H4 (cell line): ENCODE measurements around the gene CNTNAP2. TPM values are rescaled to one million over a fixed set of nuclear protein-coding genes. Genes with fewer than 3 reads are reported as not detected.
A peak's percentile ranks its signal among the peaks of the same experiment; 100 is the strongest.

ENCODE experiments used
- DNase-seq: peaks from one replicate; pipeline ENCODE4 v3.0.0-alpha.2; 2015; ENCODE audit warnings: low spot score
- total RNA-seq: library from RNA; depleted of rRNA; stranded (reverse); fragments of >200 nt; shearing (Covaris generic); gene quantifications from 2 replicates; pipeline ENCODE4 v1.2.3, GENCODE V29; 2014

Gene CNTNAP2
- total RNA-seq, 1 experiment from 2014 or later: 1.7 TPM

DNA sequence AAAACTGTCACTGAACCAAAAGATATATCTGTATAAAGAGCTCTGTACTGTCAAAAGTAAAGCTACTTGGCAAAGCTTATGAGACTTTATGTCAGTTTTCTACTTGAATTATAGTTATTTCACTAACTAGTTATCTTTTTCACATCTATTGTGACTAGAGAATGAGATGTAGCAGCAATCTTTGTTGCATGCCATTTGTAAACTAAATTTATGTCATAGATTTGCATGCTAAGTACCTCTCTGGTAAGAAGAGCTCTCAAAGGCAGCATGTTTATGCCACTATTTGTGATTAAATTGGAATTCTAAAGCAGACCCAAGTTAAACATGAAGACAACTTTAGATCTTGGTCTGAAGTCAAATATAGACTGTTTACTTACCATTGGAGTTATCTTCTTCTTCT is 300.6 kb downstream of the CNTNAP2 start:
- no peak for DNase-seq

DNA sequence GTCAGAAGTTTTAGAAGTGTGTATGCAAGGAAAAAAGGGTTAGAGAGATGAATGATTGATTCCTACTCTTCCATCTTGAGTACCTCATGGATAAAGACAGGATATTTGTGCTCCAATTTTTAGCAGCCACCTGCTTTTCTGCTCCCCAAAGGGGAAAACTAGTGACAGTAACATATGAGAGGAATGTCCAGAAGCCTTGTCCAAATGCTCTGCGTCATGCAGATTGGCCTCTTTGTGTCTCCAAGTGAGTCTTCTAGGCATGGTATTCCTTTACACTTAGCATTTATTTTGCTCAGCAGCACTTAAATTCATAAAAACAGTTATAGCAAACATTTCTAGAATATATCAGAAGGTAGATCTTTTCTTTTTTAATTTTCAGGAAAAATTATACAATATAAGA is 306.8 kb downstream of the CNTNAP2 start:
- no peak for DNase-seq

DNA sequence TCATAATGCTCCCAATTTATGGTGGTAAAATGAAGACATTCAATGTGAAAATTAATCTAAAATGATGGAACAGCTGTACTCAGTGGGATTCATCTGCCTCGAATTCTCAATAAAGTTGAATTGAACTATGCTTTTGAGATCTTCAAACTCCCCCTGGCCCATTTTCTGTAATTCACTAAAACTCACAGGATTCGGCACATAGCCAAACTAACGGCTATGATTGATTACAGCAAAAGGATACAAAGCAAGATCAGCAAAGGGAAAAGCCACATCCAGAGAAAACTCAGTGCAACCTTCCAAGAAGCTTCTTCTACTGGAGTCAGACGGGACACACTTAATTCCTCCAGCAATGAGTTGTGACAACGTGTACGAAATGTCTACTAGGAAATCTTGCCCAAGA is 307.5 kb downstream of the CNTNAP2 start:
- no peak for DNase-seq

DNA sequence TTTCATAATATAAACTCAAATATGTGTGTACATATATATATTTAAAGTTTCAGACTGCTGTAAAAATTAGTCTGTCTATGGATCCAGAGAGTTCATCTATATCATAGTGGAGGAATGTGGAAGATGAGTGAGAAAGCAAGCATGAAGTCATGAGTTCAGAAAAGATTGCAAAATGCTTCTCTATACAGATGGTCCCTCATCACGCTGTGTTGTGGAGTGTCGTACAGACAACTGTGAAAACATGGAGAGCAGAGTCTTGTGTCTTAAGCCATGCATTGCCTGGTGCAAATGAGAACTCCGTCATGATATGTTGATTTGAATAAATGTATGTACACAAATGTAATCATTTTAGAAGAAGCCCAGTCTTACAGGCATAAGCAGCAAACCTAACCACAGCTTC is 316.9 kb downstream of the CNTNAP2 start:
- DNase-seq: no peak

DNA sequence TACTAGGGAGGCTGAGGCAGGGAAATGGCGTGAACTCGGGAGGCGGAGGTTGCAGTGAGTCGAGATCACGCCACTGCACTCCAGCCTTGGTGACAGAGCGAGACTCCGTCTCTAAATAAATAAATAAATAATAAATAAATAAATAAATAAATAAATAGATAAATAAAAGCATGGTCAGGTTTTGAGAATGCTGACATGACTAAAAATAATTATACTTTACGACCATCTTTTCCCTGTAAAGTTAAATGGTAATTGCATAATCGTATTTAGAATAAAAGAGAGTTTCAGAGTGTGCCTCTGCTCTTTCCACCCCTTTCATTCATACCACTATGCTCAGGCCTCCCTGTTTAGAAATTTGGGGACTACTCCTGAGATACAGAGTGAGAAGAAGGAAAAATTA is 326.5 kb downstream of the CNTNAP2 start:
- DNase-seq: no peak

DNA sequence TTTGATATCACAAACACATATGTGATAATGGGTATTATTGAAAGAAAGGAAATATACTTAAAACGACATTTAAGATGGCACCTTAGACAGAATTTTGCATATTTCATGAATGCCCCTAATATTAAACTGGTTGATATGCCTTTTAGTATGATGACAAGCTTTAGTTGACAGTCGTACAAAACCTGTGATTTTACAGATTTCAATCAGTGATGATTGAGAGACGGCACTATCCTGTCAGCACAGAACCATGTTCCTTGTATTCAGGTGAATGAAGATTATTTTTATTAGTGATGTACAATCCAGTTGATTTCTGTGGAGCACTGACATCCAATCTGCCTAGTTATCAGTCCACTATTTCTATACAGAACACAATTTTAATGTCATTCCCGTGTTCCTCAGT is 333.0 kb downstream of the CNTNAP2 start:
- DNase-seq: no peak

DNA sequence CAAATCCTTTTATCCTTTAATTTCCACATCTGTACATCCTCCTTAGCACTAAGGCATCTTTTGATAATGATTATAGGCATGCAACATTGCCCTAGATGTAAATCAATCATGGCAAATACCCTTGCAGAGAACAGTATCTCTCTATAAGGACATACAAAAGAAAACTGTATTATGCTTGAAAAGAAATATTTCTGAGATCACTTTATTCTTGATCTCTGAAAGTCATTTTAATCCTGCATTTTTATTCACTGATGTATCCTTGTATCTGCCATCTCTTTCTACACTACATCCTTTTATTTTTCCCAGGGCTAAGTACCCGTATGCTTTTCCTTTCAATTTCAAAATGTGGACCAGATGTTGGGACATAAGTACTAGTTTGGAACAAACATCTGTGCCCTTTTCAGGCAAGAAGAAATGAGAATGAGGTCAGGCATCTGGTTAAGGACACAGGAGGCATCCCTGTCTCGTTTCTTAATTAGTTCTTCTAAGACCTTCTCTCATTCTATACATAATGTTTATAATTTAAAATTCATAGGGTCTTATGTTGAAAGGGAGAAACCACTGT is 338.6 kb downstream of the CNTNAP2 start:
- DNase-seq: peak; percentile 8

DNA sequence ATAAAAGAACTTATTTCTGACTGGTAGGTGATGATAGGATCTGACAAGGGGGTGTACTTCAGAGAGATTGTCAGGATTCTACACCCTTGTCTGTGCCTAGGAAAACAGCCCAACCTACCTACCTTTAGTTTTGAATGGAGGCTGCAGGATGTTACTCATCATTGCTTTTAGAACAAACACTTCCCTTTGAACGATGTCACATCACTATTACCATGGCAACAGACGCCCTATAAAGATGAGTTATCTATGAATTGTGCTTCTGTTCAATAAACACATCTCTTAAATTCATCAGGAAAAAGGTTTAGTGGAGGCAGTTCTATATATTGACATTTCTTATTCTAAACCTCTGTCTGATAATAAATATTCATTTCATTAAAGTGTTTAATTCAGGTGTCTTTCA is 362.4 kb downstream of the CNTNAP2 start:
- DNase-seq: no peak

DNA sequence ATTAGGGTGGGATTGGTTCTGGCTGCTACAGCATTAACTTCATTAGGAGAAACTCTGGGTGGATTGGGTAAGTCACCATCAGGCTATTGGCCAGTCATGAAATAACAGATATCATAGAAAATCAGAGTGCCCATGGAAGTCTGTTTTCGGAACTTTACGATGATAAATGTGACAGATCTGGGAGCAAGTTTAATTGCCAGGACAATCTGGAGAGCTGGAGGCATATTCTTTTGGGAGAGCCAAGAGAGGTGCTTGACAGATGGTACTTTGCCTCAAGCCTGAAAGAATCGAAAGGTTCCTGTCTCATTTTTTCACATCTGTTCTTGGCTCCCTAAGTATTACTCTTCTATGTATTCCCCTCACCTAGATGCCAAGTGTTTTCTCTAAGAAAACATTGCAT is 369.9 kb downstream of the CNTNAP2 start:
- DNase-seq: no peak

DNA sequence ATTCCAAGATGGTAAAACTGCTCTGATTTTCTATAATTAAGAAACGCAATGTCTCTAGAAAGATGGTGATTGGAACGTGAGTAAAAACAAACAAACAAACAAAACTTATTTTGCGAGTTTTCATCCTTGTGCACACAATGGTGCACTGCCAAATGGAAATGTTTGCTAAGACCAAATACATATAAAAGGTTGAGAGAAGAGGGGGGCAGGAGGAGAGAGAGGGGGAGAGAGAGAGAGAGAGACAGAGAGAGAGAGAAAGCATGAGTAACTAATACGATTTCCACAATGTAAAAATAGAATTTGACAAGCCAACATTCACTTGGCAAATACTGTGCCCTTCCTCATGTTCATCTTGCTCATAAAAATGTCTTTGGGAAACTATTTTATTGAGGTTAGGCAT is 375.4 kb downstream of the CNTNAP2 start:
- no peak for DNase-seq

DNA sequence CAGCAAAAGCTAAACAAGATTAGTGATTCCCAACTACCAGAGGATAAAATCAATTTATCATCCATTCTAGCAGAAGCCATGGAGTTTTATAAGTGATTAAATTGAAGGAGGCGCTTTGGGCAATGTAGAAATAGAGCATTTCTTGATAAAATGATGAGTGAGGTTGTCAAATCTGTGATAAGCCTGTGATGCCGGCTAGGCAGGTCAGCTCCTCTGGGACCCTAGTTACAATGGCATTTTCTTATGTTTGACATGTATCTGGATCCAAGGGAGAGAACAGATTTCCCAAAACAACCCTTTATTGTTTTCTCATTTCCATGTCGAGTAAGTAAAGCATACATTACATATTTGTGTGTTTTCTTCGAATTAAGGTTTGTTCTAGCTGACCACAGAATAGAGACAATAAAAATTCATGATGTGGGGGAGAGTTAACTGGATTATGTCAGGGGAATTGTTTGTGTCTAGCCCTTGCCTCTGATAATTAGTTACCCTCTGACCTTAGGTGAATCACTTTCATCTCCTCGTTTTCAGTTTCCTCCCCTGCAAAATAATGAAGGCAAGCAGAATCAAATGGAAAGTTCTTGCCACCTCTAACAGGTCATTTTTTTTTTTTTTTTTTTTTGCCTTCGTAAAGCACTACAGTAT is 378.5 kb downstream of the CNTNAP2 start:
- DNase-seq: no peak

DNA sequence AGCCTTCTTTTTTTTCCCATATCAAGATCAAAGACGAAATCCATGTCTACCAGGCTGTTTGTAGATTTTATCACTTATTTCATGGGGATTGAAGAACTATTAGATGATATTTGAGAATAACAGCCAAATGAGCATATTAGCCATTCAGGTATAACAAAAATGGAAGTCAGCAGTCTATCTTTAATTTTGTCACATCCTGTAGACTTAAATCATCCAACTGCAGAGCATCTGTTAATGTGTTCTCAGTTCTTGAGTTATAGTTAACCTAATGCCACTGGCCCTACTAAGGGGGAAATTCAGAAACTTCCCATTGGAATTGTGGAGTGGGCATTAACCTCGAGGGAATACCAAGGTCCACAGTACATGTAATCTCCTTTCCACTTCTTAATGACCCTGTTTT is 380.1 kb downstream of the CNTNAP2 start:
- no peak for DNase-seq

DNA sequence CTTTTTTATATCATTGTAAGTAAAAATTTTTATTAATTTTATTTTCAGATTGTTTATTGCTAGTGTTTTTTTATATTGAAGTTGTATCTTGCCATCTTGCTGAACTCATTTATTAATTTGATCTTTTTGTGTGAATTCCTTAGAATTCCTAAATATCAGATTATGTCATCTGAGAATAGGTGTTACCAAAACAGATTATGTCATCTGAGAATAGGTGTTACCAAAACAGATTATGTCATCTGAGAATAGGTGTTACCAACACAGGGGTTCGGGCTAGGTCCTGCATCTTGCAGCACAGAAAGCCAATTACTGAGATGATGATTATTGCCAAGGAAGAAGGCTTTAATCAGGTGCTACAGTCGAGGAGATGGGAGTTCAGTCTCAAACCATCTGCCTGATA is 383.4 kb downstream of the CNTNAP2 start:
- DNase-seq: no peak

DNA sequence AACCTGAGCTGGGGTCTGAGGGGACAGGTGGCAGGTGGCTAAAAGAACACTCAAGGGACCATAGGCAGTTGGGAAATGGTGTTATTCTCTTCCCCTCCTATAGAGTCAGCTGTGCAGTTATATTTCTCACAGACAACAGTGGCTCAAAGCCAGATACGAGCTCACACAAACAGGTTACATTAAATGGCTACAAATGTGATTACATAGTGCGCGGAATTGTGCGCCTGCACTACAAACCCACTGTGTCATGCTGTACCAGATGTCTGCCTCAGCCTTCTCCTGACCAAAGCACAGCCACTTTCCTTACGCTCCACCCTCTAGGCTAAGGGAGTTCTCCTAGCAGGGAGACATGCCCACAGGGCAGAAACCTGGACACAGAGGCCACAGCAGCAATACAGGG is 387.2 kb downstream of the CNTNAP2 start:
- DNase-seq: no peak

DNA sequence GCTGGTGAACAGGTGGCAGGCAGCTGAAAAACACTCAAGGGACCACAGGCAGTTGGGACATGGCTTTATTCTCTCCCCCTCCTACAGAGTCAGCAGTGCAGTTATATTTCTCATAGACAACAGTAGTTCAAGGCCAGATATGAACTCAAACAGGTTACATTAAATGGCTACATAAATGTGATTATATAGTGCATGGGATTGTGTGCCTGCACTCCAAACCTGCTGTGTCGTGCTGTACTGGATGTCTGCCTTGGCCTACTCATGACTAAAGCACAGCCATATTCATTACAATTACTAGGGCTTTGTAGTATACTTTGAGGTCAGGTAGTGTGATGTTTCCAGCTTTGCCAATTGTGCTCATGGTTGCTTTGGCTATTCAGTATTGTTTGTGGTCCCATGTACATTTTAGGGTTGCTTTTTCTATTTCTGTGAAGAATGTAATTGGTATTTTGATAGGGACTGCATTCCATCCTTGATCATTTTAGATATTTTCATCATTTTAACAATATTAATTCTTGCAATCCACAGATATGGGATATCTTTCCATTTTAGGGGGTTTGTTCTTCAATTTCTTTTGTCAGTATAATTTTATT is 393.6 kb downstream of the CNTNAP2 start:
- no peak for DNase-seq

DNA sequence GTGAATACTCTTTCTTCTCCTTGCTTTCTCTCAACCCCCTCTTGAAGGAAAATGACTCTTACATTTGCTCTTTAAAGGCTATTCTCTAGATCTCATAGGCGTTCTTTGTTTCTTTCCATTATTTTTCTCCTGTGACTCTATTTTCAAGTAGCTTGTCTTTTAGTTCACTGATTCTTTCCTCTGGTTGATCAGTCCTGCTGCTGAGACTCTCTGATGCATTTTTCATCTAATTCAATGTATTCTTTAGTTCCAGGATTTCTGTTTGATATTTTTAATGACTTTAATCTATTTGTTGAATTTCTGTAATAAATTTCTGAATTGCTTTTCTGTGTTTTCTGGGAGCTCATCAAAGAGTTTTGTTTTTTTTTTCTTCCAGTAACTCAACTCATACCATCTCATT is 397.7 kb downstream of the CNTNAP2 start:
- no peak for DNase-seq

DNA sequence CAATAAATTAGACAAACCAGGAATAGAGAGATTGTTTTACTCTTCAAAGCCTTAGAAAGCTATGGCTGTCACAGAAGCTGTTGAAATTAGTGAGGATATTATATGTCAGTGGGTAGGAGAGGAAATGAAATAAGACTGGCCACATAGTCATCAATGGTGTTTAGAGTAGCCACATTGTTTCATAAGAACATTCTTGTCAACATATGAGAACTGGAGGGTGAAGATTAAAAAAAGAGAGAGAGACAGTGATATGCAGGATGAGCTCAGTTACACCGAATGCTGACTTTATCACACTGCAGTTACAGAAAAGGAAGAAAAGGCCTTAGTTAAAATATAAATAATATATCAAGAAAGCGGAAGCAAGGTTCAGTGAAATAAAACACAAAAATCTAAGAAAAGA is 412.0 kb downstream of the CNTNAP2 start:
- DNase-seq: no peak

DNA sequence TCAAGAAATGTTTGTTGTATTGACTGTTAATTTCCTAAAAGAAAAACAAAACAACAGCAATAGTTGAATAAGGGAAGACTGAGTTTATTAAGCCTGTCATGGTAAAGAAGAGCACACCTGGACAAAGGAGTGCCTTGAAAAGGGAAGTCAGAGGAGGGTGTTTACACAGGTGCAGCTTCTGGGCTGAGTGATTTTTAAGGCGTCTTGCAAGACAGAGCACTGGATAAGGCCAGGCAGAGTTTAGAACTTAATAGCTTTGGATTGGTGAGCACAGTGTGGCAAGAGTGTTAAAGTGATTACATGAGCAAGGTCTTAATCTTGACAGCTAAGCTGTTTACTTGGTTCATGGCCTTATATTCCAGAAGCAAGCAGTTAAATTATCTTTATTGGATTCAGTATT is 423.2 kb downstream of the CNTNAP2 start:
- no peak for DNase-seq

DNA sequence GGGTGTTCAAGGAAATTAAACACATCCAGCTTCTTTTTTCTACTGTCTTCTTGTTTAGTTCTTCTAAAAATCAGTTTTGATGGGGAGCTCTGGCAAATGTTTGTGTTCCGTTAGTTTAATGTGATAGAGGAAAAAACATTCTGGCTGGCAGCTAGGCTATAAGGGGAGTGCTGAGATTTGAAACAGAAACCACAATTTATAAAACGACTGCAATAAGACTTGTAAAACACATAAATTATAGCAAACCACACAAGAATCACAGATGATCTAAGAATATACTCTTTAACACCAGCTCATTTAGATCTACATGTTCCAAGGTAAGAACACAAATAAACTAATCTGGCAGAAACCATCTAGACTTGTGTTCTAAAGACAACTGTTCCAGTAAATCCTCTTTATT is 425.5 kb downstream of the CNTNAP2 start:
- DNase-seq: peak; percentile 54

DNA sequence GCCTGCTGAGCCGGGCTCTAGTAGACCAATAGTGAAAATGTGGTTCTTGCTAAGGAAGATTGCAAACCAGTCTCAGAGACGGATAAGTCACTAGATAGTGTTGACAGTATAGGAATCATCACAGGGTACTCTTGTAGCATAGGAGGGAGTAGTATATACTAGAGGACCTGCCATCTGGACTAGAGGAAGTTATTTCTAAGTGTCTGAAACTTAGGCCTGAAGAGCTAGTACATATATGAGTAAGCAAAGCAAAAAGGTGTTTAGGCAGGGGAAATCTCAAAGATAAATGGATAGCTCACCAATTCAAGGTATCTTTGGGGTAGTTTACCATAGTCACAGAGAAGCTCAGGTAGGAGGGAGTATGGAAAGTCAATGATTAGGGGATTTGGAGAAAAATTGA is 428.1 kb downstream of the CNTNAP2 start:
- DNase-seq: no peak

DNA sequence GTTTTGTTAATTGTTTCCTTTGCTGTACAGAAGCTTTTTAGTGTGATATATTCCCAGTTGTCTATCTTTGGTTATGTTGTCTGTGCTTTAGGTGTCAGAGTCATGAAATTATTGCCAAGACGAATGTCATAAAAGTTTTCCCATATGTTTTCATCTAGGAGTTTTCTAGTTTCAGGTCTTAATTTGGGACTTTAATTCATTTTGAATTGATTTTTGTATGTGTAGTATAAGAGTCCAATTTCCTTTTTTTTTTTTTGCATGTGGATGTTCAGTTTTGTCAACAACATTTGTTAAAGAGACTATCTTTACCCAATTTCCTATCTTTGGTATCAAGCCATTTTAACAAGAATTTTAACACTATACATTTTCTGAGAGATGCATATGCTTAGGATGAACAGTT is 432.2 kb downstream of the CNTNAP2 start:
- DNase-seq: no peak

DNA sequence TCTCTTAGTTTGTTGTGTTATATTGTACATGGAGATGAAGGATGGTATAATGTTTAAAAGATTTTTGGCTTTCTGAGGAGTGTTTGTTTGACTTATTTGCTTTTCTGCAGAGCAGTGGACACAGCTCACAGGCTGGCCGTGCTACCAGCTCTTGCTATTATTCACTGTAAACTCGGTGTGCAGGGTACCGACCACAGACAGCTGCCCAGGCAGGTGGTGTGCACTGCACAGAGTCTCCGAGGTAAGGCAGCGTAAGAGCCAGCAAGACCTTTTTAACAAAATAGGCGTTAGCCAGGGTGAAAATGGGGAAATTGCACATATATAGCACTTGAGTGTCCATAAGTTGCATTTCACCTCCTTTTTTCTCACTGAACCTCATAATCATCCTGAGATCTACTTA is 438.0 kb downstream of the CNTNAP2 start:
- no peak for DNase-seq

DNA sequence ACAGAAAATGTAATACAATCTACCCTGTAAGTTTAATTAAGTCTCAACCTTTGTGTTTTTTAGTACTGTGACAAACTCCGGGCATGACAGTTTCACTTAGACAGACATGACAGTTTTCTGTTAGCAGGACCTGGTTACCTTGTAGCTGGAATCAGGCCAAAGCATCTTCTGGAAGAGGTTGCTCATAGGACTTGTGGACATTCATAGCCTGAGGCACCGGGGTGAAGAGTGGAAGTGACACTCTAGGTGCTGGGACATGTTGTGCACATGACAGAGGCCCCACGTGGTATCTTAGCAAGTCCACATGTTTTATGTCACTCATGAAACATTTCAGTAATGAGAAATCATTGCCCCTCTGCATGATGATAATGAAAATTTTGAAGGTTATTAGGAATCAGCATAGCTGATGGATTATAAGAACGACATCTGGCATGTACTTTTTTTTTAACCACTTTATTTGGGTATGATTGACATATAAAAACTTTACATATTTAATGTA is 441.4 kb downstream of the CNTNAP2 start:
- DNase-seq: no peak

DNA sequence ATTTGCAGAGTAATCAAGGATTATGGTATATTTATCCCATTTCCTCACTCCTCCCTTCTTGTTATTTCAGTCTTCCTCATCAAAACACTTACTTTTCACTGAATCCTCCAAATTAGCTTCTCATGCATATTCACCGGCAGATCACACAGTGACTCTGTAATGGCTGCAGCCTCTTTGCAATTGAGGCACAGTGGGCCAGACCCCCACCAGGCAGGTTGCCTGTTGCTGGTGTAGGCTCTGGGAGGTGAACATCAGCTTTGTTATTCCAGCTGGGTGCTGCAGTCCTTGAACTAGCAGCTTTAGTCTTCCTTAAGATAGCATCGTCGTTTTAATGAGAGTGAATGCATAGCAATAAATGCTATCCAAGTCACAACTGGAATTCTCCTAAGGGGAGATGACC is 449.3 kb downstream of the CNTNAP2 start:
- no peak for DNase-seq
